CD14-positive monocyte (primary cell): ENCODE measurements around the gene KMT2C. TPM values are rescaled to one million over a fixed set of nuclear protein-coding genes. Genes with fewer than 3 reads are reported as not detected.

Experiments
- DNase-seq, 3 donors: peaks; one replicate each; pipeline ENCODE4 v3.0.0-alpha.2; 2011 to 2022
- H2AFZ ChIP-seq: 2 replicates; pipeline ENCODE4 v1.6.0; 2012; ENCODE audit warnings: mild to moderate bottlenecking, low read depth, low read length, inconsistent platforms; ENCODE audit not compliant: insufficient read depth, poor library complexity, severe bottlenecking
- H3K27ac ChIP-seq, 2 donors: 1 replicate in 1 of 2; 2 replicates in 1 of 2; pipeline ENCODE4 v1.5.1; 2012 to 2013; ENCODE audit warnings: low read length in 2 of 2, control low read depth in 1 of 2, inconsistent platforms in 1 of 2, low read depth in 1 of 2, mild to moderate bottlenecking in 1 of 2
- H3K27me3 ChIP-seq, 2 donors: one replicate each; pipeline versions ENCODE4 v1.6.0 to v1.6.1; 2011 to 2013; ENCODE audit warnings: low read length in 2 of 2; ENCODE audit not compliant: control insufficient read depth in 2 of 2, insufficient read depth in 2 of 2
- H3K36me3 ChIP-seq, 2 donors: replicated peaks in 1 of 2; 1 replicate in 1 of 2; 2 replicates in 1 of 2; pipeline versions ENCODE4 v1.5.1 to v1.6.1; 2012 to 2013; ENCODE audit warnings: low read length in 2 of 2, control low read depth in 1 of 2, inconsistent platforms in 1 of 2, mild to moderate bottlenecking in 1 of 2; ENCODE audit not compliant: insufficient read depth in 2 of 2, control insufficient read depth in 1 of 2
- H3K4me1 ChIP-seq, 2 donors: 1 replicate in 1 of 2; 2 replicates in 1 of 2; pipeline versions ENCODE4 v1.5.1 to v1.6.1; 2012 to 2013; ENCODE audit warnings: low read length in 2 of 2, control low read depth in 1 of 2, inconsistent platforms in 1 of 2, mild to moderate bottlenecking in 1 of 2, moderate library complexity in 1 of 2; ENCODE audit not compliant: insufficient read depth in 2 of 2, control insufficient read depth in 1 of 2
- H3K4me2 ChIP-seq: replicated peaks from 2 replicates; pipeline ENCODE3; 2012; ENCODE audit warnings: low read length, moderate library complexity, mild to moderate bottlenecking; ENCODE audit not compliant: poor library complexity, severe bottlenecking; ENCODE audit errors: extremely low read depth
- H3K4me3 ChIP-seq, 3 experiments: fragments of 200-600 bp in 1 of 3; sonication (generic) in 1 of 3; replicated peaks in 1 of 3; 1 replicate in 2 of 3; 2 replicates in 1 of 3; pipeline ENCODE4 v1.5.1; 2011 to 2013; ENCODE audit warnings: low read length in 3 of 3, mild to moderate bottlenecking in 3 of 3, control low read depth in 2 of 3, low read depth in 2 of 3, inconsistent platforms in 1 of 3, moderate library complexity in 1 of 3
- H3K79me2 ChIP-seq: 2 replicates; pipeline ENCODE4 v1.6.0; 2012; ENCODE audit warnings: mild to moderate bottlenecking, control low read depth, inconsistent platforms, low read length, moderate library complexity; ENCODE audit not compliant: insufficient read depth
- H3K9ac ChIP-seq: 2 replicates; pipeline ENCODE4 v1.6.0; 2017; ENCODE audit warnings: low read length, mild to moderate bottlenecking; ENCODE audit not compliant: insufficient read depth, poor library complexity, severe bottlenecking
- H3K9me3 ChIP-seq, 2 donors: replicated peaks in 1 of 2; 1 replicate in 1 of 2; 2 replicates in 1 of 2; pipeline versions ENCODE4 v1.5.1 to v1.6.1; 2012 to 2013; ENCODE audit warnings: low read length in 2 of 2, control low read depth in 1 of 2; ENCODE audit not compliant: control insufficient read depth in 1 of 2, insufficient read depth in 1 of 2
- H4K20me1 ChIP-seq: 2 replicates; pipeline ENCODE4 v1.6.0; 2012; ENCODE audit warnings: mild to moderate bottlenecking, low read length, control low read depth, moderate library complexity; ENCODE audit not compliant: insufficient read depth
- H3K27ac Mint-ChIP-seq, 7 donors: one replicate each; pipeline ENCODE4 v1.8.0; 2020; ENCODE audit warnings: mild to moderate bottlenecking in 7 of 7, mixed read lengths in 7 of 7, moderate library complexity in 6 of 7, inconsistent platforms in 2 of 7
- H3K27me3 Mint-ChIP-seq, 3 donors: one replicate each; pipeline ENCODE4 v1.8.0; 2021 to 2022; ENCODE audit warnings: low read depth in 3 of 3, mild to moderate bottlenecking in 3 of 3, mixed read lengths in 3 of 3, moderate library complexity in 3 of 3, inconsistent platforms in 1 of 3
- H3K36me3 Mint-ChIP-seq, 2 donors: one replicate each; pipeline ENCODE4 v1.8.0; 2020; ENCODE audit warnings: mixed read lengths in 2 of 2, inconsistent platforms in 1 of 2, mild to moderate bottlenecking in 1 of 2
- H3K4me1 Mint-ChIP-seq: one replicate; pipeline ENCODE4 v1.8.0; 2020; ENCODE audit warnings: mild to moderate bottlenecking, mixed read lengths
- H3K4me3 Mint-ChIP-seq, 2 donors: one replicate each; pipeline ENCODE4 v1.8.0; 2020; ENCODE audit warnings: mild to moderate bottlenecking in 2 of 2, mixed read lengths in 2 of 2, moderate library complexity in 1 of 2
- H3K9me3 Mint-ChIP-seq, 7 donors: one replicate each; pipeline ENCODE4 v1.8.0; 2020 to 2022; ENCODE audit warnings: mixed read lengths in 7 of 7, mild to moderate bottlenecking in 6 of 7, moderate library complexity in 6 of 7, inconsistent platforms in 2 of 7
- WGBS: methylation state at CpG from one replicate; pipeline ENCODE4 v1.1.5; 2013; ENCODE audit warnings: missing lambda C conversion rate; ENCODE audit not compliant: insufficient coverage; 5-methylcytosine and 5-hydroxymethylcytosine counted together
- intact Hi-C, 2 donors: fragments of 100-400 bp; cut with micrococcal nuclease; formaldehyde crosslinking; loops; one replicate each; pipeline versions ENCODE4 v1.15.0 to v1.15.1; 2023
- polyA plus RNA-seq, 3 donors: library from polyadenylated mRNA; depleted of rRNA in 1 of 3; unstranded in 2 of 3; stranded (reverse) in 1 of 3; fragments of 300-500 nt in 2 of 3; fragments of >200 nt in 1 of 3; fragmentation: Illumina TruSeq in 2 of 3; gene quantifications; 1 replicate in 2 of 3; 2 replicates in 1 of 3; pipeline ENCODE4 v1.2.3, GENCODE V29; 2012 to 2021
- TF ChIP-seq, protein P1 (sequence below): fragments of 200-600 bp; IDR thresholded peaks from one replicate; pipeline ENCODE4 v1.8.0; 2022; ENCODE audit warnings: antibody characterized with exemption, mild to moderate bottlenecking

KMT2C gene
- polyA plus RNA-seq, 3 donors = 4.5 to 26.1 (median 7.3) TPM

DNA sequence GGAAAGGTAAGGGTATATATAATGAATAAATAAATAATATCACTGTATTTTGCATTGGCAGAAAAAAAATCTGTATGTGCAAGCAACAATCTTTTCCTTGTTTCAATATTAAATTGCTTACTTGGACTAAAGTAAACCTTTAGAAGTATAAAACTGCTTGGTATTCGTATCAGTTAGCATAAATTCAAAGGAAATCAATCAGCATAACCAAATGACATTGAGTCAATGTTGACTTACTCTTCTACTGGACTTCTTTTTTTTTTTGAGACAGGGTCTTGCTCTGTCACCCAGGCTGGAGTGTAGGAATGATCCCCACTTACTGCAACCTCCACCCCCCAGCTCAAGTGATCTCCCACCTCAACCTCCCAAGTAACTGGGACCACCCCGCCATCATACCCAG is 42.3 kb upstream of the KMT2C start:
- DNase-seq = no peak
- Histone ChIP-seq H3K4me3 (no peak overlapping the region), H3K4me2 (no peak overlapping the region), H3K9me3 (no peaks in the 10 kb centered on the region), H3K36me3 (no peaks in the 10 kb centered on the region), H3K4me1 (peaks cover 0 to 12% of the 10 kb centered on the region in 2 donors), H2AFZ (no peak overlapping the region), H3K9ac (no peak overlapping the region), H3K27ac (no peak overlapping the region), H3K27me3 (no peaks in the 10 kb centered on the region), H3K79me2 (no peaks in the 10 kb centered on the region), H4K20me1 (no peaks in the 10 kb centered on the region)
- Mint-ChIP-seq H3K4me1 (peaks cover 7% of the 10 kb centered on the region), H3K4me3 (no peak overlapping the region), H3K27ac (no peak overlapping the region), H3K36me3 (no peaks in the 10 kb centered on the region), H3K9me3 (peaks cover 0 to 3% (median 0%) of the 10 kb centered on the region in 7 donors), H3K27me3 (peaks cover 0 to 3% (median 2%) of the 10 kb centered on the region in 3 donors)
- intact Hi-C loops = no loop called here
- WGBS = no CpG with 5 or more reads among the region's 2 CpGs
- TF ChIP-seq, protein P1, sequence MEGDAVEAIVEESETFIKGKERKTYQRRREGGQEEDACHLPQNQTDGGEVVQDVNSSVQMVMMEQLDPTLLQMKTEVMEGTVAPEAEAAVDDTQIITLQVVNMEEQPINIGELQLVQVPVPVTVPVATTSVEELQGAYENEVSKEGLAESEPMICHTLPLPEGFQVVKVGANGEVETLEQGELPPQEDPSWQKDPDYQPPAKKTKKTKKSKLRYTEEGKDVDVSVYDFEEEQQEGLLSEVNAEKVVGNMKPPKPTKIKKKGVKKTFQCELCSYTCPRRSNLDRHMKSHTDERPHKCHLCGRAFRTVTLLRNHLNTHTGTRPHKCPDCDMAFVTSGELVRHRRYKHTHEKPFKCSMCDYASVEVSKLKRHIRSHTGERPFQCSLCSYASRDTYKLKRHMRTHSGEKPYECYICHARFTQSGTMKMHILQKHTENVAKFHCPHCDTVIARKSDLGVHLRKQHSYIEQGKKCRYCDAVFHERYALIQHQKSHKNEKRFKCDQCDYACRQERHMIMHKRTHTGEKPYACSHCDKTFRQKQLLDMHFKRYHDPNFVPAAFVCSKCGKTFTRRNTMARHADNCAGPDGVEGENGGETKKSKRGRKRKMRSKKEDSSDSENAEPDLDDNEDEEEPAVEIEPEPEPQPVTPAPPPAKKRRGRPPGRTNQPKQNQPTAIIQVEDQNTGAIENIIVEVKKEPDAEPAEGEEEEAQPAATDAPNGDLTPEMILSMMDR = no peak

DNA sequence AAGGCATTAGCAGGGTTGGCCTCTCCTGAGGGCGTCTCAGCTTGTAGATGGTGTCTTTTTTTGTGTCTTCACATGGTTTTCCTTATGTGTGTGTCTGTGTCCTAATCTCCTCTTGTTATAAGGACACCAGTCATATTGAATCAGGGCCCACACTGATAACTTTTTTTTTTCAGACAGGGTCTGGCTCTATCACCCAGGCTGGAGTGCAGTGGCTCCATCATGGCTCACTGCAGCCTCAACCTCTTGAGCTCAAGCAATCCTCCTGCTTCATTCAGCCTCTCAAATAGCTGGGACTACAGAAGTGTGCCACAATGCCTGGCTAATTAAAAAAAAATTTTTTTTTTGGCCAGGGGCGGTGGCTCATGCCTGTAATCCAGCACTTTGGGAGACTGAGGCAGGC is 41.3 kb upstream of the KMT2C start:
- no peak overlapping the region for H3K27ac ChIP-seq
- no peaks in the 10 kb centered on the region for H3K79me2 ChIP-seq
- no peak overlapping the region for H3K4me3 ChIP-seq
- H3K4me3 Mint-ChIP-seq = no peak overlapping the region
- H2AFZ ChIP-seq = no peak overlapping the region
- no peaks in the 10 kb centered on the region for H3K9me3 ChIP-seq
- no CpG with 5 or more reads among the region's 2 CpGs for WGBS
- peaks cover 7% of the 10 kb centered on the region for H3K4me1 Mint-ChIP-seq
- H4K20me1 ChIP-seq = no peaks in the 10 kb centered on the region
- H3K4me1 ChIP-seq = peaks cover 0 to 12% of the 10 kb centered on the region in 2 donors
- no peaks in the 10 kb centered on the region for H3K27me3 ChIP-seq
- no peak overlapping the region for H3K4me2 ChIP-seq
- DNase-seq = no peak
- H3K36me3 ChIP-seq = no peaks in the 10 kb centered on the region
- peaks cover 0 to 3% (median 2%) of the 10 kb centered on the region in 3 donors for H3K27me3 Mint-ChIP-seq
- no peak overlapping the region for H3K27ac Mint-ChIP-seq
- intact Hi-C loops = no loop called here
- H3K9ac ChIP-seq = no peak overlapping the region
- H3K36me3 Mint-ChIP-seq = no peaks in the 10 kb centered on the region
- peaks cover 0 to 6% (median 4%) of the 10 kb centered on the region in 7 donors for H3K9me3 Mint-ChIP-seq
- TF ChIP-seq, protein P1 = no peak
